MG63 (cell line): ENCODE measurements around the gene PPIH. TPM values are rescaled to one million over a fixed set of nuclear protein-coding genes. Genes with fewer than 3 reads are reported as not detected.
"Not testable (repeated sequence)": the region's sequence is repeated elsewhere in the genome, so short reads cannot be mapped to it uniquely, and the experiment has no call there.

Experiments
- DNase-seq: peaks from one replicate; pipeline ENCODE4 v3.0.0-alpha.2; 2020
- H3K27me3 ChIP-seq: fragments of 250-450 bp; sonication (Bioruptor Pico); 2 replicates; pipeline ENCODE4 v1.5.1; 2020; ENCODE audit warnings: mild to moderate bottlenecking, moderate library complexity
- H3K36me3 ChIP-seq: fragments of 250-450 bp; sonication (Bioruptor Pico); 2 replicates; pipeline ENCODE4 v1.5.1; 2020; ENCODE audit warnings: mild to moderate bottlenecking, moderate library complexity
- H3K4me3 ChIP-seq: fragments of 250-450 bp; sonication (Bioruptor Pico); 2 replicates; pipeline ENCODE4 v1.5.1; 2020; ENCODE audit warnings: mild to moderate bottlenecking, moderate library complexity
- H3K9me3 ChIP-seq: fragments of 250-450 bp; sonication (Bioruptor Pico); 2 replicates; pipeline ENCODE4 v1.5.1; 2020; ENCODE audit warnings: mild to moderate bottlenecking, moderate library complexity
- total RNA-seq: library from RNA; depleted of rRNA; stranded (reverse); fragments of >200 nt; shearing (Covaris generic); gene quantifications from 2 replicates; pipeline ENCODE4 v1.2.3, GENCODE V29; 2014; ENCODE audit warnings: low replicate concordance; rRNA removed

PPIH gene
- total RNA-seq: 79.5 and 110 TPM in 2 replicates

GRCh38 chr1:42657981-42658876, at the start of gene PPIH:
Gene PPIH (plus strand): TSS chr1:42658423. CDS start chr1:42658447, 24 bp downstream.
- peak; percentile 96 for DNase-seq
- H3K9me3 ChIP-seq: no peaks in the 10 kb centered on the region

GRCh38 chr1:42613803-42614131, 44.5 kb upstream of the PPIH start:
- no peaks in the 10 kb centered on the region for H3K27me3 ChIP-seq
- no peaks in the 10 kb centered on the region for H3K36me3 ChIP-seq
- H3K4me3 ChIP-seq: no peak overlapping the region
- DNase-seq: no peak
- no peaks in the 10 kb centered on the region for H3K9me3 ChIP-seq

More at GRCh38 chr1:42657981-42658876, at the start of gene PPIH:
- Histone ChIP-seq H3K36me3 (peaks cover 45% of the 10 kb centered on the region), H3K4me3 (peak within 1 kb of the TSS; percentile 88), H3K27me3 (no peaks in the 10 kb centered on the region)

GRCh38 chr1:42618866-42619265, 39.4 kb upstream of the PPIH start:
- no peaks in the 10 kb centered on the region for H3K9me3 ChIP-seq
- DNase-seq: peak; percentile 53

GRCh38 chr1:42620307-42620706, 37.9 kb upstream of the PPIH start:
- Histone ChIP-seq H3K9me3 (no peaks in the 10 kb centered on the region), H3K4me3 (no peak overlapping the region), H3K27me3 (peaks cover 4% of the 10 kb centered on the region; the same call in 1 of the 2 replicates), H3K36me3 (no peaks in the 10 kb centered on the region)
- DNase-seq: no peak

More at GRCh38 chr1:42618866-42619265, 39.4 kb upstream of the PPIH start:
- H3K4me3 ChIP-seq: no peak overlapping the region
- H3K36me3 ChIP-seq: no peaks in the 10 kb centered on the region
- H3K27me3 ChIP-seq: no peaks in the 10 kb centered on the region

- H3K36me3 ChIP-seq, H3K4me3 ChIP-seq, H3K27me3 ChIP-seq, DNase-seq, H3K9me3 ChIP-seq: not testable (repeated sequence)
Observed at GRCh38 chr1:42621180-42621579, 37.0 kb upstream of the PPIH start.

GRCh38 chr1:42627205-42627604, 31.0 kb upstream of the PPIH start:
- DNase-seq, H3K9me3 ChIP-seq, H3K4me3 ChIP-seq, H3K27me3 ChIP-seq, H3K36me3 ChIP-seq: not testable (repeated sequence)

GRCh38 chr1:42639116-42639515, 19.1 kb upstream of the PPIH start:
- H3K27me3 ChIP-seq: no peaks in the 10 kb centered on the region
- DNase-seq: peak; percentile 3
- no peaks in the 10 kb centered on the region for H3K9me3 ChIP-seq
- no peaks in the 10 kb centered on the region for H3K36me3 ChIP-seq
- no peak overlapping the region for H3K4me3 ChIP-seq

- Histone ChIP-seq H3K9me3 (no peaks in the 10 kb centered on the region; the same call in none of the 2 replicates), H3K27me3 (no peaks in the 10 kb centered on the region; the same call in 1 of the 2 replicates), H3K4me3 (no peak overlapping the region), H3K36me3 (no peaks in the 10 kb centered on the region)
- no peak for DNase-seq
Observed at GRCh38 chr1:42646056-42646455, 12.2 kb upstream of the PPIH start.

- DNase-seq: no peak
- peaks cover 36% of the 10 kb centered on the region for H3K36me3 ChIP-seq
- no peaks in the 10 kb centered on the region for H3K27me3 ChIP-seq
- H3K4me3 ChIP-seq: peak overlapping the region; percentile 88
- H3K9me3 ChIP-seq: no peaks in the 10 kb centered on the region
Observed at GRCh38 chr1:42657201-42657600, 1.0 kb upstream of the PPIH start.

GRCh38 chr1:42658877-42659337, 684 bp downstream of the PPIH start:
- Histone ChIP-seq H3K36me3 (peaks cover 51% of the 10 kb centered on the region), H3K9me3 (no peaks in the 10 kb centered on the region), H3K27me3 (no peaks in the 10 kb centered on the region), H3K4me3 (peak overlapping the region; percentile 88)
- no peak for DNase-seq

- no peaks in the 10 kb centered on the region for H3K27me3 ChIP-seq
- H3K4me3 ChIP-seq: no peak overlapping the region
- H3K36me3 ChIP-seq: peaks cover 70% of the 10 kb centered on the region
- no peak for DNase-seq
- H3K9me3 ChIP-seq: no peaks in the 10 kb centered on the region
Observed at GRCh38 chr1:42660907-42661500, 2.8 kb downstream of the PPIH start.

GRCh38 chr1:42669936-42670335, 11.7 kb downstream of the PPIH start:
- Histone ChIP-seq H3K27me3 (no peaks in the 10 kb centered on the region), H3K4me3 (no peak overlapping the region), H3K36me3 (peaks cover 68% of the 10 kb centered on the region), H3K9me3 (no peaks in the 10 kb centered on the region)
- no peak for DNase-seq

GRCh38 chr1:42670425-42670824, 12.2 kb downstream of the PPIH start:
- H3K9me3 ChIP-seq: no peaks in the 10 kb centered on the region
- DNase-seq: no peak
- peaks cover 66% of the 10 kb centered on the region for H3K36me3 ChIP-seq
- no peak overlapping the region for H3K4me3 ChIP-seq
- no peaks in the 10 kb centered on the region for H3K27me3 ChIP-seq

- no peak overlapping the region for H3K4me3 ChIP-seq
- DNase-seq: no peak
Observed at GRCh38 chr1:42674214-42674613, 16.0 kb downstream of the PPIH start.

GRCh38 chr1:42674682-42675081, 16.5 kb downstream of the PPIH start:
- H3K4me3 ChIP-seq: no peak overlapping the region
- no peaks in the 10 kb centered on the region for H3K27me3 ChIP-seq
- peaks cover 46% of the 10 kb centered on the region for H3K36me3 ChIP-seq
- DNase-seq: no peak
- H3K9me3 ChIP-seq: no peaks in the 10 kb centered on the region

More at GRCh38 chr1:42674214-42674613, 16.0 kb downstream of the PPIH start:
- Histone ChIP-seq H3K9me3 (no peaks in the 10 kb centered on the region), H3K36me3 (peaks cover 49% of the 10 kb centered on the region), H3K27me3 (no peaks in the 10 kb centered on the region)

GRCh38 chr1:42675467-42675866, 17.2 kb downstream of the PPIH start:
- H3K27me3 ChIP-seq: no peaks in the 10 kb centered on the region

GRCh38 chr1:42676534-42677087, 18.4 kb downstream of the PPIH start:
- H3K9me3 ChIP-seq: no peaks in the 10 kb centered on the region
- H3K4me3 ChIP-seq: no peak overlapping the region
- no peaks in the 10 kb centered on the region for H3K27me3 ChIP-seq
- no peak for DNase-seq
- H3K36me3 ChIP-seq: peaks cover 29% of the 10 kb centered on the region

More at GRCh38 chr1:42675467-42675866, 17.2 kb downstream of the PPIH start:
- no peak overlapping the region for H3K4me3 ChIP-seq
- no peaks in the 10 kb centered on the region for H3K9me3 ChIP-seq
- DNase-seq: no peak
- H3K36me3 ChIP-seq: peaks cover 38% of the 10 kb centered on the region
